Measurements from ENCODE around the gene NDUFS7. TPM values are rescaled to one million over a fixed set of nuclear protein-coding genes. Genes with fewer than 3 reads are reported as not detected.

The NDUFS7 gene
- total RNA-seq, 2 experiments from 2014 or later: 132 to 147 TPM

- no peak overlapping the region for H3K4me3 ChIP-seq (ENCODE audit: low read depth, low read length, poor library complexity, severe bottlenecking)
- peaks cover 12% of the 10 kb centered on the region; the same call in 1 of the 2 replicates for H3K36me3 ChIP-seq (ENCODE audit: insufficient read depth, low read length)
- POLR2A ChIA-PET: no interaction called here
- H3K27ac ChIP-seq (ENCODE audit: low read depth, low read length, poor library complexity, severe bottlenecking): no peak overlapping the region
- CTCF ChIA-PET (ENCODE audit: unreplicated experiment): no interaction called here
- no peak for TF ChIP-seq CTCF (conservative IDR thresholded peaks at IDR 0.05; ENCODE audit: low read length)
- no peak for TF ChIP-seq EZH2phosphoT487 (IDR thresholded peaks at IDR 0.05; ENCODE audit: borderline replicate concordance, low read depth, low read length)
- no peaks in the 10 kb centered on the region for H3K9me2 ChIP-seq (ENCODE audit: insufficient read depth, low read length)
- no TSS peak for BruUV-seq (replicated peaks)
- H3K4me1 ChIP-seq (ENCODE audit: insufficient read depth, low read length, poor library complexity, severe bottlenecking): peaks cover 5% of the 10 kb centered on the region
- H2AFZ ChIP-seq (ENCODE audit: low read length): no peak overlapping the region
- no peak overlapping the region for H3K4me2 ChIP-seq (ENCODE audit: low read length)
- H3K79me2 ChIP-seq (ENCODE audit: insufficient read depth, low read depth, low read length): peaks cover 4% of the 10 kb centered on the region
- DNase-seq (ENCODE audit: low spot score): no peak
- no peaks in the 10 kb centered on the region for H4K20me1 ChIP-seq (ENCODE audit: insufficient read depth, low read length)
- no peaks in the 10 kb centered on the region for H3K9me3 ChIP-seq (ENCODE audit: low read length)
- intact Hi-C loops (cut with micrococcal nuclease; ENCODE audit: unreplicated experiment): no loop called here
Measured at GRCh38 chr19:1379126-1379905, 4.4 kb upstream of the NDUFS7 start.

- DNase-seq (ENCODE audit: low spot score): no peak
- Histone ChIP-seq H4K20me1 (ENCODE audit: insufficient read depth, low read length) (no peaks in the 10 kb centered on the region), H3K4me2 (ENCODE audit: low read length) (no peak overlapping the region), H3K9me2 (ENCODE audit: insufficient read depth, low read length) (no peaks in the 10 kb centered on the region), H3K27ac (ENCODE audit: low read depth, low read length, poor library complexity, severe bottlenecking) (no peak overlapping the region), H3K36me3 (ENCODE audit: insufficient read depth, low read length) (peaks cover 9% of the 10 kb centered on the region; the same call in 1 of the 2 replicates), H3K4me3 (ENCODE audit: low read depth, low read length, poor library complexity, severe bottlenecking) (no peak overlapping the region), H3K79me2 (ENCODE audit: insufficient read depth, low read depth, low read length) (peaks cover 11% of the 10 kb centered on the region), H2AFZ (ENCODE audit: low read length) (no peak overlapping the region), H3K9me3 (ENCODE audit: low read length) (no peaks in the 10 kb centered on the region), H3K4me1 (ENCODE audit: insufficient read depth, low read length, poor library complexity, severe bottlenecking) (peaks cover 9% of the 10 kb centered on the region)
- no TSS peak for BruUV-seq (replicated peaks)
- intact Hi-C loops (cut with micrococcal nuclease; ENCODE audit: unreplicated experiment): no loop called here
- ChIA-PET CTCF (ENCODE audit: unreplicated experiment) (no interaction called here), POLR2A (no interaction called here)
- TF ChIP-seq EZH2phosphoT487 (IDR thresholded peaks at IDR 0.05; ENCODE audit: borderline replicate concordance, low read depth, low read length): no peak
- no peak for TF ChIP-seq CTCF (conservative IDR thresholded peaks at IDR 0.05; ENCODE audit: low read length)
Measured at GRCh38 chr19:1379961-1380489, 3.7 kb upstream of the NDUFS7 start.

GRCh38 chr19:1382250-1382649, 1.5 kb upstream of the NDUFS7 start:
- H3K9me2 ChIP-seq (ENCODE audit: insufficient read depth, low read length): no peaks in the 10 kb centered on the region
- H3K79me2 ChIP-seq (ENCODE audit: insufficient read depth, low read depth, low read length): peaks cover 19% of the 10 kb centered on the region
- no peaks in the 10 kb centered on the region for H4K20me1 ChIP-seq (ENCODE audit: insufficient read depth, low read length)
- H2AFZ ChIP-seq (ENCODE audit: low read length): no peak overlapping the region
- POLR2A ChIA-PET: interaction anchor here (0.6 kb wide), 1 partner anchor 26 kb away, joined by 5 read pairs; no protein-coding TSS in a partner anchor
- intact Hi-C loops (cut with micrococcal nuclease; ENCODE audit: unreplicated experiment): loop anchor here (2.0 kb wide), 2 partner anchors 25 to 27 kb away; partner anchors contain the start of gene DAZAP1
- H3K27ac ChIP-seq (ENCODE audit: low read depth, low read length, poor library complexity, severe bottlenecking): no peak overlapping the region
- CTCF ChIA-PET (ENCODE audit: unreplicated experiment): no interaction called here
- no peak for TF ChIP-seq EZH2phosphoT487 (IDR thresholded peaks at IDR 0.05; ENCODE audit: borderline replicate concordance, low read depth, low read length)
- TF ChIP-seq CTCF (conservative IDR thresholded peaks at IDR 0.05; ENCODE audit: low read length): no peak
- H3K36me3 ChIP-seq (ENCODE audit: insufficient read depth, low read length): peaks cover 13% of the 10 kb centered on the region; the same call in 1 of the 2 replicates
- no peak for DNase-seq (ENCODE audit: low spot score)
- H3K4me1 ChIP-seq (ENCODE audit: insufficient read depth, low read length, poor library complexity, severe bottlenecking): peaks cover 11% of the 10 kb centered on the region
- no peak overlapping the region for H3K4me3 ChIP-seq (ENCODE audit: low read depth, low read length, poor library complexity, severe bottlenecking)
- no peaks in the 10 kb centered on the region for H3K9me3 ChIP-seq (ENCODE audit: low read length)
- BruUV-seq (replicated peaks): no TSS peak
- no peak overlapping the region for H3K4me2 ChIP-seq (ENCODE audit: low read length)
